ENCODE data around the gene CDH1. TPM values are rescaled to one million over a fixed set of nuclear protein-coding genes. Genes with fewer than 3 reads are reported as not detected.
"Not testable (repeated sequence)": the region's sequence is repeated elsewhere in the genome, so short reads cannot be mapped to it uniquely, and the experiment has no call there.

Gene CDH1
- 0.14 and 1.5 TPM in 2 replicates for total RNA-seq (2014; rRNA removed; shearing (Covaris generic))

DNA sequence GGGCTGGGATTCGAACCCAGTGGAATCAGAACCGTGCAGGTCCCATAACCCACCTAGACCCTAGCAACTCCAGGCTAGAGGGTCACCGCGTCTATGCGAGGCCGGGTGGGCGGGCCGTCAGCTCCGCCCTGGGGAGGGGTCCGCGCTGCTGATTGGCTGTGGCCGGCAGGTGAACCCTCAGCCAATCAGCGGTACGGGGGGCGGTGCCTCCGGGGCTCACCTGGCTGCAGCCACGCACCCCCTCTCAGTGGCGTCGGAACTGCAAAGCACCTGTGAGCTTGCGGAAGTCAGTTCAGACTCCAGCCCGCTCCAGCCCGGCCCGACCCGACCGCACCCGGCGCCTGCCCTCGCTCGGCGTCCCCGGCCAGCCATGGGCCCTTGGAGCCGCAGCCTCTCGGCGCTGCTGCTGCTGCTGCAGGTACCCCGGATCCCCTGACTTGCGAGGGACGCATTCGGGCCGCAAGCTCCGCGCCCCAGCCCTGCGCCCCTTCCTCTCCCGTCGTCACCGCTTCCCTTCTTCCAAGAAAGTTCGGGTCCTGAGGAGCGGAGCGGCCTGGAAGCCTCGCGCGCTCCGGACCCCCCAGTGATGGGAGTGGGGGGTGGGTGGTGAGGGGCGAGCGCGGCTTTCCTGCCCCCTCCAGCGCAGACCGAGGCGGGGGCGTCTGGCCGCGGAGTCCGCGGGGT lies at the start of gene CDH1:
CDH1 (plus strand) TSS at position 247 of the 684 bp plus-strand sequence; CDS start at position 371, 124 bp downstream.
- DNase-seq (ENCODE audit: low spot score) = no peak

DNA sequence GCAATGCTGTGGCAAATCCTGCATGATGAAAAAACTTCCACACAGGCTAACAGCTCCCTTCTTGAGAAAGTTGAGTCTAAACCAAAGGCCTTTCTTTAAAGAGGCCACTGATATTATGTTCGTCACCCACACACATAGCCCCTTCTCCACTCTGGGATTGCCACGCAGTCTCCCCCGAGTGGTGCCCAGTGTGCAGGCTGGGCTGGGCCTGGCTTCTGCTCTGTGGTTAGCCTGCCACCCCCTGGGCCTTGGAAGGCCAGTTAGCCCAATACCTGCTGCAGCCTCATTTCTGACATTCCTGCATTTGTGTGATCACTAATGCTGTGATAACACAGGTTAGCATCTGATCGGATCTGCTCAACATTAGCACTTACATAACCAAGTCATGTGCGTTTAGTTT lies 47.2 kb upstream of the CDH1 start:
- DNase-seq (ENCODE audit: low spot score) = no peak

DNA sequence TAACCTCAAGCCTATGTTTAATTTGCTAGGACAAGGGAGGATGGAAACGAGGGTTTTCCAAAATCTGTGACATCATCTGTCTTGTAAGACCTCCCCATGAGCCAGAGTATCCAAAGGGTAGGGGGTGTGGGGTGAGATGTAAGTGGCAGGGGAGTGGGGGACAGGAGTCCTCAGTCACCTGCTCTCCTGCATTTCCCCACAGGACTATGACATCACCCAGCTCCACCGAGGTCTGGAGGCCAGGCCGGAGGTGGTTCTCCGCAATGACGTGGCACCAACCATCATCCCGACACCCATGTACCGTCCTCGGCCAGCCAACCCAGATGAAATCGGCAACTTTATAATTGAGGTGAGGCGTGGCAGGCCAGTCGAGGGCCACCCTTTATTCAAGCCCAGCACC lies 41.5 kb upstream of the CDH1 start:
- no peak for DNase-seq (ENCODE audit: low spot score)

DNA sequence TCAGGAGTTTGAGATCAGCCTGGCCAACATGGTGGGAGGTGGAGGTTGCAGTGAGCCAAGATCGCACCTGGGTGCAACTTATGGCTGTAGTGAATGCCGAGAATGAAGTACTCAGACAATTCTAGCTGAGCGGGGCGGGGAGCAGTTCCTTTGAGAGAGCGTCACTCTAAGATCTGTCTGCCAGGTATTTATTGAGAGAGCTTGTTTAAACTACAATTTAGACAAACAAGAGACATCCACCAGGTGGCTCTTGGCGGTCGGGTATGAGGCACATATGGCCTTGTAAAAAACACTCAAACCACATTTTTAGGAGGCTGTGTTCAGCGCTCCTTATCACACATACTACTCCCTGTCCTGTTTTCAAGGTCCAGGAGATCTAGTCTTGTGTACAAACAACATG lies 40.6 kb upstream of the CDH1 start:
- no peak for DNase-seq (ENCODE audit: low spot score)

DNA sequence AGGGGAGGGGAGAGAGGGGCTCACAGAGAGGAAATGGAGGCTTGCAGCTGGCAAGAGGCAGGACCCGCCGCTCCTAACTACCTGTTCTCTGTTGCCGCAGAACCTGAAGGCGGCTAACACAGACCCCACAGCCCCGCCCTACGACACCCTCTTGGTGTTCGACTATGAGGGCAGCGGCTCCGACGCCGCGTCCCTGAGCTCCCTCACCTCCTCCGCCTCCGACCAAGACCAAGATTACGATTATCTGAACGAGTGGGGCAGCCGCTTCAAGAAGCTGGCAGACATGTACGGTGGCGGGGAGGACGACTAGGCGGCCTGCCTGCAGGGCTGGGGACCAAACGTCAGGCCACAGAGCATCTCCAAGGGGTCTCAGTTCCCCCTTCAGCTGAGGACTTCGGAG lies 39.0 kb upstream of the CDH1 start:
- no peak for DNase-seq (ENCODE audit: low spot score)

DNA sequence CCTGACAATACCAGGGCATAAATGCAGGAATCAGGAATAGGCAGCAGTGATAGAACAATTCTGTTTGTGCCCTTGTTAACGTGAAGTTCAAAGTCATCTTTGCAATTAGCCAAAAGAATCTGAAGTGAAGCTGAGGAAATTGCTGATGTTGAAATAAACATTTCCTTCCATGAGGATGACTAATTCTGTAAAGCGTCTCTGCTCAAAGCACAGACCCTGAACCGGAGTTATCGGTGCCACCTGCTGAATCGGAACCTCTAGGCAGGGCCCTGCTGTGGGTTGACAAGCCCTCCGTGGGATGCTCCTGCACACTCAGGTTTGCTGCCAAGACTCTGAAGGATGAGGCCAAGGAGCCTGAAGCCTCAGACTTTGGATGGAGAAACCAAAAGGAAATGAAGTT lies 37.0 kb upstream of the CDH1 start:
- DNase-seq (ENCODE audit: low spot score) = peak; percentile 35

DNA sequence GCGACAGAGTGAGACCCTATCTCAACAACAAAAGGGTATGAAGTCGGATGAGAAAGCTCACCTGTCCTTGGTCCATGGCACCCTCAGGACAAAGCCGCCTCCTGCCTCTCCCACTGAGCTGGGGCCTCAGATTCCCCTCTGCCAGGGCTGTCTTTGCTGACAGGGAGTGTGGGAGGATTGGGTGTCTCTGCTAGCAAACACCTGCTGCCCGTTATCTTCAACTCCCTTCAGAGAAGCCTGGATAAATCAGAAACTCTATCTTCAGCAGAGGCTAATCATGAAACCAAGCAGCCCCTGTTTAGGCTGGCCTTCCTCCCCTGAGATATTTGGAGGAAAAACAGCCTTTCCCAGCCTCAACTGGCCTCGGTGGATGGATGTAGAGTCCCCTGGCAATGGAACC lies 36.3 kb upstream of the CDH1 start:
- DNase-seq (ENCODE audit: low spot score) = no peak

DNA sequence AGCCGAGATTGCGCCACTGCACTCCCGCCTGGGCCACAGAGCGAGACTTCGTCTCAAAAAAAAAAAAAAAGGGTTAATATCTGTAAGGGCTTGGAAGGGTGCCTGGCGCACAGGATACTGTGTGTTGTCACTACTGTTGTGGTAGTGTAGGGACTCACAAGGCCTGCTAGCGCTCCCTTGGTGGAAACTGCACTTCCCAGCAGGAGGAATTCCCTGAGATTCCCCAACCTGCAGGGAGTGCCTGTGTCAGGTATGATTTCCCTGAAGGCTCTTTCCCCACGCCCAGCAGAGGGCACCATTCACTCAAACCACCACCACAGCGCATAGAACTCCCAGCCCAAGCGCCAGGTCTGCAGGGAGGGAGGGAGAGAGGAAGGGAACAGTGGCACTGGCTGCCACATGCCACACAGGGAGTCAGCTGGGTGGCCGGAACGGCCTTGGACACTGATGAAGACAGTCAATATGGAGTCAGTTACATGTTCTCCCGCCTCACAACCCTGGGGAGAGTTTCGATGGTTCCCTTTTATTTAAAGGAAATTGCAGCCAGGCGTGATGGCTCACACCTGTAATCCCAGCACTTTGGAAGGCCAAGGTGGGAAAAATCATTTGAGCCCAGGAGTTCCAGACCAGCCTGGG lies 32.7 kb upstream of the CDH1 start:
- DNase-seq (ENCODE audit: low spot score) = peak; percentile 86

DNA sequence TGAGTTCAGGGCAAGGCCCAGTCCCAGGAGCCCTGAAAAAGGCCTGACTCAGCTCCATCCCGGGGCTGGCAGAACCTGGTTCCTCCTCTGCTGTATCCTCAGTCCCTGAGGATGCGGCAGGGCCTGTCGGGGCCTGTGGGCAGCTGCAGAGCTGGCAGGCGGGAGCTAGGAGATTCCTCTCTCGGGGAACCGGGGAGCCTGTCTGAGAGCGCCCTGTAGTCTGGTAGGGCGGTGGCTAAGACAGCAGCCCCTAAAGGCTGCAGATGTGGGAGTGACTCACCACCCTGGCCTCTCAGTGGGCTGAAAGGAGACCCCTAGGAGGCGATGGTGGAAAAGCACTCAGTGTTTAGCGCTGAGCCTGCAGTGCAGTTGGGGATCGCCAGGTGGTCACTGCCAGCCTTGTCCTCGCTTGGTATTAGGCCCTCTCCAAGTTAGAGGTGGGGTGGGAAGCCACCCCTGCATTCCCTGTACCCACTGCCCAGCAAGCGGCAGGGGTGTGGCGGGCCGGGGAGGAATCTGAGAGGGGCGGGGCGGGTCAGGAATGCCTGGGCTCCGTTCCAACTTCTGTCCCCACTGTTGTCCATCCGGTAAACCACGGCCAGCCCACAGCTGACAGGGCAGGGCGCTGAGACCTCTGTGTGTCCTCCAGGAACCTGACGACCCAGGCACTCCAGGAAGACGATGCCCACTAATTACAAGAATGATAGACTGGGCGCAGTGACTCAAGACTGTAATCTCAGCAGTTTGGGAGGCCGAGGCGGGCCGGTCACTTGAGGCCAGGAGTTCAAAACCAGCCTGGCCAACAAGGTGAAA lies 29.5 kb upstream of the CDH1 start:
- DNase-seq (ENCODE audit: low spot score) = peak; percentile 99

DNA sequence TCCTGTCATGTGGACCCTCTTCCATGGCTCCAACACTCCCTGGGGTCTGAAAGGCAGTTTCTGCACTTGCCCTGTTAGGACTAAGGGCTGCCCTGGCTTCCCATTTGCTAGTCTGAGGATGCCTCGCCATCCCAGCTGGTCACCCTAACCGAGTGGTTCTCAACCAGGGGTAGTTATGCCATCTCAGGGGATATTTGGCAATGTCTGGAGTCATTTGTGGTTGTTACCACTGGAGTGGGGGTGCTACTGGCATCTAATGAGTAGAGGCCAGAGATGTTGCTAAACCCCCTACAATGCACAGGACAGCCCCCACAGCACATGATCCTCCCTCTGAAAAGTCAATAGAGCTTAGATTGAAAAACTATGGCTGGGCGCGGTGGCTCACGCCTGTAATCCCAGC lies 26.9 kb upstream of the CDH1 start:
- DNase-seq (ENCODE audit: low spot score) = no peak

DNA sequence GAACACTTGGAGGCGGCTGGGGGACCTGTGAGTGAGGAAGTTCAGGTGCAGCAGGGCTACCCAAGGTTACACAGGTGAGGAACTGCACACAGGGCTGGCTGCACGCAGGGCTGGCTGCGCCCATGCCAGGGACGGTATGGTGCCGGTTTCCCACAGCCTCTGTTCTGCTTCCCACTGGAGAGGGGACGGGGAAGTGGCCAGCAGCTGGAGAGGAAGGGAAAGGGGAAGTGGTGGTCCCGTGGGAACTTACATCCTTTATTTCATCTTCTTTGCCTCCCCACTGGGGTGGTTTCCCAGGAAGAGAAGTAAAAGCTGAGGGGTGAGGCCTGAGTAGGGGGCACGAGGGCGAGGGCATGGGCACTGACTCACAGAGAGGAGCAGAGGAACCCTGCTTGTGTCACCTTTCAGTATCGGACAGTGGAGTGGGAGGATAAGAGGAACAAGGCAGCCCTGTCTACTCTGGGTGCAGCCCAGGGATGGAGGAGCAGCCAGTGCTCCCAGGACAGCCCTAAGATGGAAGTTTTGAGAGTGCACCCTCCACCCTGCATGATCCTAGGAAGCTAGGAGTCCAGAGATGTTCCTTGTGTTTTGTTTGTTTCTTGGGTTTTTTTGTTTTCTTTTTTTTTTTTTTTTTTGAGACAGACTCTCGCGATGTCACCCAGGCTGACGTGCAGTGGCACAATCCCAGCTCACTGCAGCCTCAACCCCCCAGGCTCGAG lies 25.5 kb upstream of the CDH1 start:
- DNase-seq (ENCODE audit: low spot score) = no peak

DNA sequence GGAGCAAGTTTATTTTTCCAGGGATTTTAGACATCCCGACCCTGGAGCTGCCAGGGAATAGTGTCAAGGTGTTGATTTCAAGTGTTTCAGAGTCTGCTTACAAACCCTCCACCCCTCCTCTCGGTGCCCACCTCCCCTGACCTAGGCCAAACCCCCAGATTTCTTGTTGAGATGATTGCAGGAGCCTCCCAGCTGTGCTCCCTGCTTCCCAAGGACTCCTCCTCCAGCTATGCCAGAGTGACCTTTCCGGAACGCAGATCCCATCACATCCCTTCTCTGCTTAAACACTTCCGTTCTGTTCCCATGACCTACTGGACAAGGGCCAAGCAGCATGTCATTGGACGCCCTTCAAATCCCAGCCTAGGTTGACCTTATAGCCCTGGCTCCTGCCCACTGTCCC lies 23.7 kb upstream of the CDH1 start:
- no peak for DNase-seq (ENCODE audit: low spot score)

DNA sequence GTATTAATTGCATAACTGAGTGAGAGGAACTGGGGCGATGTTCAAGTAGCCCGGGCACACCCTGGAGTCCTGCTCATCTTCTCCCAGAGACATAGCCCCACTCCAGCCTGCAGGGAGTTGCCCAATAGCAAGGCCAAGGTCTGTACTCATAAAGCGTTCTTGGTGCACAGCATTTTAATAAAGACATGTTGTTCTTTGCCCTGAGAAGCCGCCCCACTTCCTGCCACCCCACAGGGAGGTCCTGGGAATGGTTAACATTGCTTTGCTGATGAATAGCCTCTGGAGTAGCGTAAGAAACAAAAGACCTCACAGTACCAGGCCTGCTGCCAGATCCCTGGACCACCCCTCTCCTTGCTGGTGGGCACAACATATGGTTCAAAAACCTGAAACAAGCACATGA lies 21.6 kb upstream of the CDH1 start:
- DNase-seq (ENCODE audit: low spot score) = no peak

DNA sequence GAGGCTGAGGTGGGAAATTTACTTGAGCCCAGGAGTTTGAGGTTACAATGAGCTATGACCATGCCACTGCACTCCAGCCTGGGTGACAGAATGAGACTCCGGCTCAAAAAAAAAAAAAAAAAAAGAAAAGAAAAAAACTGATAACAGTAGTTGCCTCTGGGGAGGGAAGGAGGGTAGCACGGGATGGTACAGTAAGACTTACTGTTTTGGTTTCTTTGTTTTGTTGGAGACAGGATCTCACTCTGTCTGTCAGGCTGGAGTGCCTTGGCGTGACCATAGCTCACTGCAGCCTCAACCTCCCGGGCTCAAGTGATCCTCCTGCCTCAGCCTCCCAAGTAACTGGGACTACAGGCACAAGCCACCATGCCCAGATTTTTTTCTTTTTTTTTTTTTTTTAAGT lies 20.6 kb upstream of the CDH1 start:
- DNase-seq (ENCODE audit: low spot score) = not testable (repeated sequence)

DNA sequence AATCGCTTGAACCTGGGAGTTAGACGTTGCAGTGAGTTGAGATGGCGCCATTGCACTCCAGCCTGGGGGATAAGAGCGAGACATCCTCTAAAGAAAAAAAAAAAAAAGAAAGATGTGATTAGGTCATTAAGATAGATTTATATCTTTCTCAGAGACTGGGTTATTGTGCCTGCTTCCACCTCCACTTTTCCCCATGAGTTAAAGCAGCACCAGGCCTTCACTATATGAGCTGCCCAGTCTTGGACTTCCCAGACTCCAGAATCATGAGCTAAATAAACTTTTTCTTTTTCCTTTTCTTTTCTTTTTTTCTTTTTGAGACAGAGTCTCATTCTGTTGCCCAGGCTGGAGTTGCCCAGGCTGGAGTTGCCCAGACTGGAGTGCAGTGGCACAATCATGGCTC lies 19.4 kb upstream of the CDH1 start:
- no peak for DNase-seq (ENCODE audit: low spot score)

DNA sequence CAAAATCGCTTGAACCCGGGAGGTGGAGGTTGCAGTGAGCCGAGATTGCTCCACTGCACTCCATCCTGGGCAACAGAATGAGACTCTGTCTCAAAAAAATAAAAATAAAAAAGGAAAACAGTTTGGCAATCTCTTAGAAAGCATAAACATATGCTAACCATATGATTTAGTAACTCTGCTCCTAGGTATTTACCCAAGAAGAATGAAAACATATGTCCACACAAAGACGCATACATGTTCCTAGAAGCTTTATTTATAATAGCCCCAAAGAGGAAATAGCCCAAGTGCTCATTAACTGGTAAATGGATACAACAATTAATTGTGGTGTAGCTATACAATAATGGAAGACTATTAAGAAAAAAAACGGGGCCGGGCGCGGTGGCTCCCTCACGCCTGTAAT lies 18.5 kb upstream of the CDH1 start:
- DNase-seq (ENCODE audit: low spot score) = no peak

DNA sequence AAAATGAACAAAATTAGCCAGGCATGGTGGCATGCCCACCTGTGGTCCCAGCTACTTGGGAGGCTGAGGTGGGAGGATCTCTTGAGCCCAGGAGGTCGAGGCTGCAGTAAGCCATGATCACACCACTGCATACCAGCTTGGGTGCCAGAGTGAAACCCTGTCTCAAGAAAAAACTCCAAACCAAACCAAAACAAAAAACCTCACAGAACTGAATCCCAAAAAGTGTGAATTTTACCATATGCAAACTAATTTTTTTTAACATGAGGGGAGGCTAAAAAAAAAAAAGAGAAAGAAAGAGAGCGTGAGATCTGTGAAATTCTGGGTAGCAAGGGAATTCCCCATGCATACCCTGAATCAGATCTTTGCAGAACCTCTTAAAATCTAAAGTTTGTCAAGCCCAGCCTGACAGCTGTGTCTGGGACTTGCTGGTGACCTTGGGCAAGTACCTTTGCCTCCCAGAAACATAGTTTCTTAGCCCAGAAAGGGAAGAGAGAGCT lies 17.1 kb upstream of the CDH1 start:
- no peak for DNase-seq (ENCODE audit: low spot score)

DNA sequence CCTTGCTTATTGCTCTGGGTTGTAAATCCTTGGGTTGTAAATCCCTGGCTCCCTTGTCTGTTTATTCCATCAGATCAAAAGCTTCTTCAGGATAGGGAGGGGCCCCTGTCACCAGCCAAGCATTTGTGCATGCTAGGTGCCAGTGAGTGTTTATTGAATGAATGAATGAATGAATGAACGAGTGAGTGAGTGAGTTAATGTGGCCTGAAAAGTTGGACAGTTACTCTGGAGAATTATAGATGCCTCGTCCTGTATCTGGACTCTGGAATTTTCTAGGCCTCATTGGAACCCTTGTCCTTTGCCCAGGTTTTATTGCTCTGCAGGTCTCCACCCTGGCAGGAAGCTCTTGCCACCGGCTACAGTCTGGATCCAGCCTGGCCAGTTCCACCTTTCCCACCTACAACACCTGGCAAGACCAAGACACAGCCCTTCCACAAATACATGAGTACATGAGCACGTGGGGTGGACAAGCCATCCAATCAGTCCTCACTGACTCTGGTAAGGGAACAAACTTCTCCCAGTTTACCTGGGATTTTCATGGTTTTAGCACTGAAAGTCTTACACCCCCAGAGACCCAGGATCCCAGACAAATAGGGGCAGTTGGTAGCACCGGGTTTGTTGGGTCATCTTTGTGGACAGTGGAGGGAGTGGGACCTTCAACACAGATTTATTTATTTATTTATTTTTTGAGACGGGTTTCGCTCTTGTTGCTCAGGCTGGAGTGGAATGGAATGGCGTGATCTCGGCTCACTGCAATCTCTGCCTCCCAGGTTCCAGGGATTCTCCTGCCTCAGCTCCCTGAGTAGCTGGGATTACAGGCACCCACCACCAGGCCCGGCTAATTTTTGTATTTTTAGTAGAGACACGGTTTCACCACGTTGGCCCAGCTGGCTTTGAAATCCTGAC lies 14.7 kb upstream of the CDH1 start:
- no peak for DNase-seq (ENCODE audit: low spot score)

DNA sequence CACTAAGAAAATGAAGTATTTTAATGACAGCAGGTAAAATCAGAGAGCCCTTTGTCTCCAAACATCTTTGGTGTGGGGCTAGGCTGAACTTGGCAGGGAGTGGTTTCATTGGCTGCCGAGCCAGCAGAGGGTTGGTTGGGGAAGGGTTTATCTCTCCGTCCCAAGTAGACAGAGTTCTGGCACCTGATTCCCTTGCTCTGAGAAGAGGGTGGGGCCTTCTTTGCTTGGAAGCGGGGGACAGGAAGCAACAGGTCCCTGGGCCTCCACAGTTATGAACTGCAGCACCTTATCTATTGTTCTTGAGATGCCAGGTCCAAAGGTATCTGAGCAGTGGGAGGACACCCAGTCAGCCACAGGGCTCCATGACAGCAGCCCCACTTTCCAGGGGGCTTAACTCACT lies 12.3 kb upstream of the CDH1 start:
- DNase-seq (ENCODE audit: low spot score) = no peak

DNA sequence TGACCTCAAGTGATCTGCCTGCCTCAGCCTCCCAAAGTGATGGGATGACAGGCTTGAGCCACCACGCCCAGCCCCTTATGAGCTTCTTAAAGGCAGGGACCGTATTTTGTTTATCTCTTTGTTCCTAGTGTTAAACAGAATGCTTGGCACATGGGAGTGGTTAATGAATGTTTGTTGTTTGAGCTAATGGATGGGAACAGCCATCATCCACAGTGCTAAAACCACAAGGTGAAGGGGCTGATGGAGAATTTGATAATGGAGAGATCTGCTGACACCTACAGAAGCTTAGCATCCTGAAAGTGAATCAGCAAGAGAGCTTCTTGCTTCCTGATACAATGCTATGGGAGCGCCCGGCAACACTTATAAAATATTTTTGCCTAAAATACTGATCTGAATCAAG lies 8.6 kb upstream of the CDH1 start:
- DNase-seq (ENCODE audit: low spot score) = peak; percentile 72

DNA sequence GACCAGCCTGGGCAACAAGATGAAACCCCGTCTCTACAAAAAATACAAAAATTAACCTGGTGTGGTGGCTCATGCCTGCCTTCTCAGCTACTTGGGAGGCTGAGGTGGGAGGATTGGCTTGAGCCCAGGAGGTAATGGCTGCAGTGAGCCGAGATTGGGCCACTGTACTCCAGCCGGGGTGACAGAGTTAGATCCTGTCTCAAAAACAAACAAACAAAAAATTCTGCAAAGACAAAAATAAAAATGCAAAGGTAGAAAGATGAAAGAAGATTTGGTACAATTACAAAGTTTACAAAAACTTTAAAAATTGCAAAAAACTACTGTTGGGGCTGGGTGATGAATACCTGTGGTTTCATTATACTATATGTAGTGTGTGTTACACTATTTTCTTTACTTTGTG lies 5.5 kb upstream of the CDH1 start:
- DNase-seq (ENCODE audit: low spot score) = no peak

Measured in A172 (cell line).